Measurements from ENCODE around the gene PPP1R10. TPM values are rescaled to one million over a fixed set of nuclear protein-coding genes. Genes with fewer than 3 reads are reported as not detected.

Gene PPP1R10
- total and polyA plus RNA-seq, 2 of the 13 experiments (the other 11 are each of a cell fraction or from before 2014, with no cell fraction given) = 26.3 to 38.4 TPM

DNA sequence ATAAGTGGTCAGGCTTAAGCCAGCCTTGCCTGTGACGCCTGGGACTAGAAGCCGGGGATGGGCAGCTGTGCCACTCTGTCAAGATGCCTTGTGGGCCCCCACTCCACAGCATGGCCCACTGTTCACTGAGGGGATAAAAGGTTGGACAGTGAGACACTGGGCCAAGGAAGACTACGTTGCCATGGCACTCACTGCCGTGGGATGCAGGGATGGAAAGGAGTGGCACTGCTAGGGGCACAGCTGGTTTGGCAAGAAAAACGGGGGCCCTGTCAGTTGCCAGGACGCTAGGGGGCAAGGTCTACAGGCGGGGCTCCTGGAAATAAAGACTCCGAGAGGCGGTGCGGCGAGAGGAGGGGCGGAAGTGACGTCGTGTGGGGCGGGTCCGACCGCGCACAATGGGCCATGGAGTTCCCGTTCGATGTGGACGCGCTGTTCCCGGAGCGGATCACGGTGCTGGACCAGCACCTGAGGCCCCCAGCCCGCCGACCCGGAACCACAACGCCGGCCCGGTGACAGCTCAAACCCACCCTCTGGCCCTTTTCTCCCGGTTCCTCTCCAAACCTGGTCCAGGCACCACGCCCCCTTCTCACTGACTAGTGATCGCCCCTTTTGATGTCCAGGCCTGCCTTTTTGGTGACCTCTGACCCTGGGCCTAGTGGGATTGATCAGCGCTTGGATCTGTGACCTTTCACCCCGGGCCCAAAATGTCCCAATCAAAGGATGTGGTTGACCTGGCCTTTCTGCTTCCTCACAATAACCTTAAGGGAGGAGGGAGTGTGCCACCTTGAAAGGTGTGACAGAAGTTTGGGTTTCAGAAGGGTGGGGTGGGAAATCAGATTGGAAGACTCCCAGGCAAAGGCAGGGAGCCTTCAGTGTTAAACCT is 9.7 kb upstream of the PPP1R10 start, which contains the start of gene ATAT1 (continued):
- TF ChIP-seq, protein P1, sequence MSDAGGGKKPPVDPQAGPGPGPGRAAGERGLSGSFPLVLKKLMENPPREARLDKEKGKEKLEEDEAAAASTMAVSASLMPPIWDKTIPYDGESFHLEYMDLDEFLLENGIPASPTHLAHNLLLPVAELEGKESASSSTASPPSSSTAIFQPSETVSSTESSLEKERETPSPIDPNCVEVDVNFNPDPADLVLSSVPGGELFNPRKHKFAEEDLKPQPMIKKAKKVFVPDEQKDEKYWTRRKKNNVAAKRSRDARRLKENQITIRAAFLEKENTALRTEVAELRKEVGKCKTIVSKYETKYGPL (CRISPR knock-in tag; IDR thresholded peaks at IDR 0.05) = no peak
- TF ChIP-seq, protein P2, sequence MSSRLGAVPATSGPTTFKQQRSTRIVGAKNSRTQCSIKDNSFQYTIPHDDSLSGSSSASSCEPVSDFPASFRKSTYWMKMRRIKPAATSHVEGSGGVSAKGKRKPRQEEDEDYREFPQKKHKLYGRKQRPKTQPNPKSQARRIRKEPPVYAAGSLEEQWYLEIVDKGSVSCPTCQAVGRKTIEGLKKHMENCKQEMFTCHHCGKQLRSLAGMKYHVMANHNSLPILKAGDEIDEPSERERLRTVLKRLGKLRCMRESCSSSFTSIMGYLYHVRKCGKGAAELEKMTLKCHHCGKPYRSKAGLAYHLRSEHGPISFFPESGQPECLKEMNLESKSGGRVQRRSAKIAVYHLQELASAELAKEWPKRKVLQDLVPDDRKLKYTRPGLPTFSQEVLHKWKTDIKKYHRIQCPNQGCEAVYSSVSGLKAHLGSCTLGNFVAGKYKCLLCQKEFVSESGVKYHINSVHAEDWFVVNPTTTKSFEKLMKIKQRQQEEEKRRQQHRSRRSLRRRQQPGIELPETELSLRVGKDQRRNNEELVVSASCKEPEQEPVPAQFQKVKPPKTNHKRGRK (CRISPR knock-in tag; IDR thresholded peaks at IDR 0.05) = no peak
- TF ChIP-seq, protein P3, sequence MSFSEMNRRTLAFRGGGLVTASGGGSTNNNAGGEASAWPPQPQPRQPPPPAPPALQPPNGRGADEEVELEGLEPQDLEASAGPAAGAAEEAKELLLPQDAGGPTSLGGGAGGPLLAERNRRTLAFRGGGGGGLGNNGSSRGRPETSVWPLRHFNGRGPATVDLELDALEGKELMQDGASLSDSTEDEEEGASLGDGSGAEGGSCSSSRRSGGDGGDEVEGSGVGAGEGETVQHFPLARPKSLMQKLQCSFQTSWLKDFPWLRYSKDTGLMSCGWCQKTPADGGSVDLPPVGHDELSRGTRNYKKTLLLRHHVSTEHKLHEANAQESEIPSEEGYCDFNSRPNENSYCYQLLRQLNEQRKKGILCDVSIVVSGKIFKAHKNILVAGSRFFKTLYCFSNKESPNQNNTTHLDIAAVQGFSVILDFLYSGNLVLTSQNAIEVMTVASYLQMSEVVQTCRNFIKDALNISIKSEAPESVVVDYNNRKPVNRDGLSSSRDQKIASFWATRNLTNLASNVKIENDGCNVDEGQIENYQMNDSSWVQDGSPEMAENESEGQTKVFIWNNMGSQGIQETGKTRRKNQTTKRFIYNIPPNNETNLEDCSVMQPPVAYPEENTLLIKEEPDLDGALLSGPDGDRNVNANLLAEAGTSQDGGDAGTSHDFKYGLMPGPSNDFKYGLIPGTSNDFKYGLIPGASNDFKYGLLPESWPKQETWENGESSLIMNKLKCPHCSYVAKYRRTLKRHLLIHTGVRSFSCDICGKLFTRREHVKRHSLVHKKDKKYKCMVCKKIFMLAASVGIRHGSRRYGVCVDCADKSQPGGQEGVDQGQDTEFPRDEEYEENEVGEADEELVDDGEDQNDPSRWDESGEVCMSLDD (CRISPR knock-in tag; IDR thresholded peaks at IDR 0.05; ENCODE audit: borderline replicate concordance) = no peak
- TF ChIP-seq ZMAT3 (CRISPR knock-in tag; conservative IDR thresholded peaks at IDR 0.05) (no peak), FLYWCH1 (CRISPR knock-in tag; IDR thresholded peaks at IDR 0.05) (no peak), KAT2B (IDR thresholded peaks at IDR 0.05; ENCODE audit: borderline replicate concordance, low read depth, low read length) (no peak), SPEN (CRISPR knock-in tag; IDR thresholded peaks at IDR 0.05; ENCODE audit: low read depth) (peak; percentile 76; the same call in 1 of the 2 replicates), KLF6 (CRISPR knock-in tag; IDR thresholded peaks at IDR 0.05) (peak; percentile 59; the same call in 1 of the 2 replicates), BRD4 (CRISPR knock-in tag; IDR thresholded peaks at IDR 0.05) (peak; percentile 85), ZSCAN31 (CRISPR knock-in tag; IDR thresholded peaks at IDR 0.05; ENCODE audit: low read depth) (0 out of 2 replicates have a peak, but pooled peaks have one; percentile 69), ATF7-NPFF (CRISPR knock-in tag; IDR thresholded peaks at IDR 0.05; ENCODE audit: low read depth) (peak; percentile 68; the same call in 1 of the 2 replicates)
- TF ChIP-seq, protein P4, sequence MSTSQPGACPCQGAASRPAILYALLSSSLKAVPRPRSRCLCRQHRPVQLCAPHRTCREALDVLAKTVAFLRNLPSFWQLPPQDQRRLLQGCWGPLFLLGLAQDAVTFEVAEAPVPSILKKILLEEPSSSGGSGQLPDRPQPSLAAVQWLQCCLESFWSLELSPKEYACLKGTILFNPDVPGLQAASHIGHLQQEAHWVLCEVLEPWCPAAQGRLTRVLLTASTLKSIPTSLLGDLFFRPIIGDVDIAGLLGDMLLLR (CRISPR knock-in tag; IDR thresholded peaks at IDR 0.05) = peak; percentile 68; the same call in 1 of the 2 replicates
- TF ChIP-seq, protein P5, sequence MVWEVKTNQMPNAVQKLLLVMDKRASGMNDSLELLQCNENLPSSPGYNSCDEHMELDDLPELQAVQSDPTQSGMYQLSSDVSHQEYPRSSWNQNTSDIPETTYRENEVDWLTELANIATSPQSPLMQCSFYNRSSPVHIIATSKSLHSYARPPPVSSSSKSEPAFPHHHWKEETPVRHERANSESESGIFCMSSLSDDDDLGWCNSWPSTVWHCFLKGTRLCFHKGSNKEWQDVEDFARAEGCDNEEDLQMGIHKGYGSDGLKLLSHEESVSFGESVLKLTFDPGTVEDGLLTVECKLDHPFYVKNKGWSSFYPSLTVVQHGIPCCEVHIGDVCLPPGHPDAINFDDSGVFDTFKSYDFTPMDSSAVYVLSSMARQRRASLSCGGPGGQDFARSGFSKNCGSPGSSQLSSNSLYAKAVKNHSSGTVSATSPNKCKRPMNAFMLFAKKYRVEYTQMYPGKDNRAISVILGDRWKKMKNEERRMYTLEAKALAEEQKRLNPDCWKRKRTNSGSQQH (CRISPR knock-in tag; IDR thresholded peaks at IDR 0.05; ENCODE audit: low read depth) = peak; percentile 96
- TF ChIP-seq, protein P6, sequence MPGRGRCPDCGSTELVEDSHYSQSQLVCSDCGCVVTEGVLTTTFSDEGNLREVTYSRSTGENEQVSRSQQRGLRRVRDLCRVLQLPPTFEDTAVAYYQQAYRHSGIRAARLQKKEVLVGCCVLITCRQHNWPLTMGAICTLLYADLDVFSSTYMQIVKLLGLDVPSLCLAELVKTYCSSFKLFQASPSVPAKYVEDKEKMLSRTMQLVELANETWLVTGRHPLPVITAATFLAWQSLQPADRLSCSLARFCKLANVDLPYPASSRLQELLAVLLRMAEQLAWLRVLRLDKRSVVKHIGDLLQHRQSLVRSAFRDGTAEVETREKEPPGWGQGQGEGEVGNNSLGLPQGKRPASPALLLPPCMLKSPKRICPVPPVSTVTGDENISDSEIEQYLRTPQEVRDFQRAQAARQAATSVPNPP (CRISPR knock-in tag; IDR thresholded peaks at IDR 0.05) = peak; percentile 71
- TF ChIP-seq, protein P7, sequence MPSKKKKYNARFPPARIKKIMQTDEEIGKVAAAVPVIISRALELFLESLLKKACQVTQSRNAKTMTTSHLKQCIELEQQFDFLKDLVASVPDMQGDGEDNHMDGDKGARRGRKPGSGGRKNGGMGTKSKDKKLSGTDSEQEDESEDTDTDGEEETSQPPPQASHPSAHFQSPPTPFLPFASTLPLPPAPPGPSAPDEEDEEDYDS (CRISPR knock-in tag; IDR thresholded peaks at IDR 0.05) = peak; percentile 68
- TF ChIP-seq, protein P8, sequence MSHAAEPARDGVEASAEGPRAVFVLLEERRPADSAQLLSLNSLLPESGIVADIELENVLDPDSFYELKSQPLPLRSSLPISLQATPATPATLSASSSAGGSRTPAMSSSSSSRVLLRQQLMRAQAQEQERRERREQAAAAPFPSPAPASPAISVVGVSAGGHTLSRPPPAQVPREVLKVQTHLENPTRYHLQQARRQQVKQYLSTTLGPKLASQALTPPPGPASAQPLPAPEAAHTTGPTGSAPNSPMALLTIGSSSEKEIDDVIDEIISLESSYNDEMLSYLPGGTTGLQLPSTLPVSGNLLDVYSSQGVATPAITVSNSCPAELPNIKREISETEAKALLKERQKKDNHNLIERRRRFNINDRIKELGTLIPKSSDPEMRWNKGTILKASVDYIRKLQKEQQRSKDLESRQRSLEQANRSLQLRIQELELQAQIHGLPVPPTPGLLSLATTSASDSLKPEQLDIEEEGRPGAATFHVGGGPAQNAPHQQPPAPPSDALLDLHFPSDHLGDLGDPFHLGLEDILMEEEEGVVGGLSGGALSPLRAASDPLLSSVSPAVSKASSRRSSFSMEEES (CRISPR knock-in tag; IDR thresholded peaks at IDR 0.05) = peak; percentile 45; the same call in 1 of the 2 replicates
